Keratinocyte (primary cell): Measurements from ENCODE around the gene FOXE3. TPM values are rescaled to one million over a fixed set of nuclear protein-coding genes. Genes with fewer than 3 reads are reported as not detected.
A peak's percentile ranks its signal among the peaks of the same experiment; 100 is the strongest.

Experiments
- DNase-seq: peaks from one replicate; pipeline ENCODE4 v3.0.0-alpha.2; 2011; ENCODE audit warnings: low read depth, missing footprints, low spot score
- FAIRE-seq: peaks from 2 replicates; lab custom pipeline; 2011; peaks lifted over from hg19 to GRCh38; lab: Jason Lieb, UNC
- H2AFZ ChIP-seq: 2 replicates; pipeline ENCODE4 v1.6.0; 2012; ENCODE audit warnings: low read length, control low read depth, inconsistent platforms; ENCODE audit not compliant: control insufficient read depth
- H3K27ac ChIP-seq: 2 replicates; pipeline ENCODE4 v1.5.1; 2011; ENCODE audit warnings: low read length; ENCODE audit not compliant: control insufficient read depth, insufficient read depth
- H3K27me3 ChIP-seq: 3 replicates; pipeline ENCODE4 v1.6.0; 2011; ENCODE audit warnings: low read length; ENCODE audit not compliant: control insufficient read depth, insufficient read depth; ENCODE audit errors: extremely low read depth
- H3K36me3 ChIP-seq, 2 experiments: 2 replicates in 1 of 2; 3 replicates in 1 of 2; pipeline ENCODE4 v1.5.1; 2011; ENCODE audit warnings: low read length in 2 of 2, mild to moderate bottlenecking in 1 of 2; ENCODE audit not compliant: control insufficient read depth in 2 of 2, insufficient read depth in 2 of 2; ENCODE audit errors: extremely low read depth in 1 of 2
- H3K4me1 ChIP-seq: 3 replicates; pipeline ENCODE4 v1.5.1; 2011; ENCODE audit warnings: low read length; ENCODE audit not compliant: control insufficient read depth, insufficient read depth; ENCODE audit errors: extremely low read depth
- H3K4me2 ChIP-seq: 3 replicates; pipeline ENCODE4 v1.6.0; 2011; ENCODE audit warnings: low read depth, low read length; ENCODE audit not compliant: control insufficient read depth, insufficient read depth; ENCODE audit errors: extremely low read depth
- H3K4me3 ChIP-seq, 3 experiments: fragments of 200-600 bp in 1 of 3; sonication (generic) in 1 of 3; 2 replicates in 2 of 3; 3 replicates in 1 of 3; pipeline ENCODE4 v1.5.1; 2011 to 2016; ENCODE audit warnings: low read length in 3 of 3, mild to moderate bottlenecking in 3 of 3, control low read depth in 2 of 3, inconsistent platforms in 1 of 3, low read depth in 1 of 3, mixed read lengths in 1 of 3, mixed run types in 1 of 3, moderate library complexity in 1 of 3; ENCODE audit not compliant: control insufficient read depth in 2 of 3, insufficient read depth in 2 of 3; ENCODE audit errors: extremely low read depth in 1 of 3
- H3K79me2 ChIP-seq: 2 replicates; pipeline ENCODE4 v1.6.0; 2012; ENCODE audit warnings: low read length; ENCODE audit not compliant: control insufficient read depth, insufficient read depth
- H3K9ac ChIP-seq: 3 replicates; pipeline ENCODE4 v1.6.0; 2011; ENCODE audit warnings: low read length; ENCODE audit not compliant: control insufficient read depth, insufficient read depth; ENCODE audit errors: extremely low read depth
- H3K9me1 ChIP-seq: 3 replicates; pipeline ENCODE4 v1.6.0; 2011; ENCODE audit warnings: low read length; ENCODE audit not compliant: control insufficient read depth, insufficient read depth; ENCODE audit errors: extremely low read depth
- H3K9me3 ChIP-seq: 2 replicates; pipeline ENCODE4 v1.5.1; 2012; ENCODE audit warnings: low read depth, low read length; ENCODE audit not compliant: control insufficient read depth
- H4K20me1 ChIP-seq: 3 replicates; pipeline ENCODE4 v1.6.0; 2011; ENCODE audit warnings: low read length; ENCODE audit not compliant: control insufficient read depth, insufficient read depth; ENCODE audit errors: extremely low read depth
- CTCF ChIP-seq, 3 experiments: IDR thresholded peaks in 1 of 3; conservative IDR thresholded peaks in 1 of 3; optimal IDR thresholded peaks in 1 of 3; 2 replicates in 2 of 3; 3 replicates in 1 of 3; pipeline versions ENCODE3 to v1.5.1; 2011; ENCODE audit warnings: low read length in 3 of 3, mild to moderate bottlenecking in 3 of 3, moderate library complexity in 2 of 3, control low read depth in 1 of 3, inconsistent platforms in 1 of 3; ENCODE audit not compliant: insufficient read depth in 2 of 3; ENCODE audit errors: extremely low read depth in 1 of 3
- EZH2 ChIP-seq: IDR thresholded peaks from one replicate; pipeline ENCODE4 v1.6.1; 2012; ENCODE audit warnings: inconsistent platforms, mild to moderate bottlenecking, low read length, moderate library complexity
- dilution Hi-C: fragments of 300-500 bp; cut with MboI; formaldehyde crosslinking; loops from one replicate; pipeline ENCODE4 v1.7.0; 2020; ENCODE audit warnings: low sequenced_read_pairs; ENCODE audit not compliant: extremely low pct_ligation_motif_present
- polyA plus RNA-seq, 5 experiments: library from polyadenylated mRNA; depleted of rRNA in 3 of 5; stranded (reverse) in 3 of 5; stranded (forward) in 1 of 5; unstranded in 1 of 5; fragments of >200 nt; gene quantifications; 1 replicate in 1 of 5; 2 replicates in 3 of 5; 3 replicates in 1 of 5; pipeline versions ENCODE4 v1.2.1 to v1.2.3, GENCODE V29; 2011 to 2012; ENCODE audit warnings: missing spikeins in 2 of 5, low read depth in 1 of 5, low replicate concordance in 1 of 5

FOXE3 gene
- polyA plus RNA-seq, 1 donor (not counting 4 experiments of a cell fraction or from before 2014, with no cell fraction given): not detected

DNA sequence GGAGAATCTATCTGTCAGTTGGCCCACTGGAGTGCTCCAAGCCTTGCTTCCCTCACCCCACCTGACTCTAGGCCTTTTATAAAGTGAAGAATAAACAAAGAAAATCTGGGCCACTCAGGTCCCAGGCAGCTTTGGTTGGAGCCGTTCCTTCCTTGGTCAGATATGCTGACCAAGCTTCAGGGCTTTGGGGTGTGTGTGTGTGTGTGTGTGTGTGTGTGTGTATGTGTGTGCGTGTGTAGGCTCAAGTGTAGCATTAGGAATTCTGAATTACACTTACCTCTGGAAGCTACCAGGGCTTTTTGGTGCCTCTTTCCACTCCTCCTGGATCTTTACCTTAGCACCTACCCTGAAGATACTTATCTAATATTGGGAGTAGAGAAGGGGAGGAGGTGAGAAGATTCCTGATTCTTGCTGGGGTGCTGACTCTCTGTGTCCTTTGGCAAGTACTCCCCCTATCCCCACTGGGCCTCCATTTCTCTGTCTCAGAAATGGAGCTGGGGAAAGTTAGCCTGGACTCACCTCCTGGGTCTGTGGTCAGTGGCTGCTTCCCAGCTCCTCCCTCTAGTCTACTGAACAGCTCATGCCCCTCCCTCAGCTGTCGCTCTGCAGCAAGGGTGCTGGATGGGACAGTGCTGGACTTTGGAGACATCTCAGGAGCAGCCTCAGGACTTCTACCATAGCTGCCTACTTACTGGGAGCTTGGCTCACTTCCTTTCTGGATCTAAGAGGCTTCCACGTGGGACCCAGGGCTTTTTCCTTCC is 32.6 kb downstream of the FOXE3 start:
- H2AFZ ChIP-seq: no peak overlapping the region
- dilution Hi-C loops: no loop called here
- H3K4me3 ChIP-seq: no peak overlapping the region
- H3K4me2 ChIP-seq: no peak overlapping the region
- H3K9ac ChIP-seq: no peak overlapping the region
- H3K36me3 ChIP-seq: no peaks in the 10 kb centered on the region
- H3K27ac ChIP-seq: no peak overlapping the region
- H3K79me2 ChIP-seq: no peaks in the 10 kb centered on the region
- peaks cover 76% of the 10 kb centered on the region for H3K27me3 ChIP-seq
- H3K4me1 ChIP-seq: peaks cover 8% of the 10 kb centered on the region
- FAIRE-seq (no peak), DNase-seq (no peak)
- H4K20me1 ChIP-seq: peaks cover 7% of the 10 kb centered on the region
- H3K9me1 ChIP-seq: no peaks in the 10 kb centered on the region
- no peaks in the 10 kb centered on the region for H3K9me3 ChIP-seq
- TF ChIP-seq CTCF (optimal IDR thresholded peaks at IDR 0.05 in 1 of 3, IDR thresholded peaks at IDR 0.05 in 1 of 3, conservative IDR thresholded peaks at IDR 0.05 in 1 of 3; ENCODE audit: extremely low read depth in 1 of 3, insufficient read depth in 2 of 3, low read length in 3 of 3): no peak
- peak; percentile 35 for TF ChIP-seq EZH2

GRCh38 chr1:47449822-47450552 is 33.9 kb downstream of the FOXE3 start:
- peaks cover under 1% of the 10 kb centered on the region for H3K4me1 ChIP-seq
- H3K27me3 ChIP-seq: peaks cover 63% of the 10 kb centered on the region
- DNase-seq (no peak), FAIRE-seq (no peak)
- TF ChIP-seq EZH2 (peak; percentile 48), CTCF (optimal IDR thresholded peaks at IDR 0.05 in 1 of 3, IDR thresholded peaks at IDR 0.05 in 1 of 3, conservative IDR thresholded peaks at IDR 0.05 in 1 of 3; ENCODE audit: extremely low read depth in 1 of 3, insufficient read depth in 2 of 3, low read length in 3 of 3) (peak; percentile 42 to 87 (median 71))
- no peak overlapping the region for H2AFZ ChIP-seq
- no peak overlapping the region for H3K4me2 ChIP-seq
- H3K36me3 ChIP-seq: no peaks in the 10 kb centered on the region
- H3K9me3 ChIP-seq: no peaks in the 10 kb centered on the region
- no peak overlapping the region for H3K4me3 ChIP-seq
- no peak overlapping the region for H3K9ac ChIP-seq
- H3K79me2 ChIP-seq: no peaks in the 10 kb centered on the region
- peaks cover 4% of the 10 kb centered on the region for H4K20me1 ChIP-seq
- no peak overlapping the region for H3K27ac ChIP-seq
- no peaks in the 10 kb centered on the region for H3K9me1 ChIP-seq
- dilution Hi-C loops: no loop called here
